Keratinocyte (primary cell): Measurements from ENCODE around the gene XRN2.

Experiments used
- CTCF ChIP-seq, 3 experiments: IDR thresholded peaks in 1 of 3; conservative IDR thresholded peaks in 1 of 3; optimal IDR thresholded peaks in 1 of 3; 2 replicates in 2 of 3; 3 replicates in 1 of 3; pipeline versions ENCODE3 to v1.5.1; 2011; ENCODE audit warnings: low read length in 3 of 3, mild to moderate bottlenecking in 3 of 3, moderate library complexity in 2 of 3, control low read depth in 1 of 3, inconsistent platforms in 1 of 3; ENCODE audit not compliant: insufficient read depth in 2 of 3; ENCODE audit errors: extremely low read depth in 1 of 3
- EZH2 ChIP-seq: IDR thresholded peaks from one replicate; pipeline ENCODE4 v1.6.1; 2012; ENCODE audit warnings: inconsistent platforms, mild to moderate bottlenecking, low read length, moderate library complexity

GRCh38 chr20:21390768-21391167 lies 87.6 kb downstream of the XRN2 start:
- TF ChIP-seq CTCF (optimal IDR thresholded peaks at IDR 0.05 in 1 of 3, IDR thresholded peaks at IDR 0.05 in 1 of 3, conservative IDR thresholded peaks at IDR 0.05 in 1 of 3; ENCODE audit: extremely low read depth in 1 of 3, insufficient read depth in 2 of 3, low read length in 3 of 3) (no peak), EZH2 (no peak)
